ENCODE measurements around the gene MAP4K2.

The MAP4K2 gene

GRCh38 chr11:64801158-64801464 is 1.9 kb downstream of the MAP4K2 start:
- H3K4me3 ChIP-seq (replicated peaks in 1 of 2; ENCODE audit: low read depth in 2 of 2, low read length in 2 of 2), result no peak overlapping the region
- no peak for DNase-seq (ENCODE audit: low read depth in 2 of 2)
- no peak for TF ChIP-seq CTCF (IDR thresholded peaks at IDR 0.05; ENCODE audit: low read depth, low read length)

GRCh38 chr11:64800303-64801157 is 2.5 kb downstream of the MAP4K2 start:
- TF ChIP-seq CTCF (IDR thresholded peaks at IDR 0.05; ENCODE audit: low read depth, low read length), result no peak
- H3K4me3 ChIP-seq (replicated peaks in 1 of 2; ENCODE audit: low read depth in 2 of 2, low read length in 2 of 2), result no peak overlapping the region
- DNase-seq (ENCODE audit: low read depth in 2 of 2), result no peak

- TF ChIP-seq CTCF (IDR thresholded peaks at IDR 0.05; ENCODE audit: low read depth, low read length), result no peak
- no peak for DNase-seq (ENCODE audit: low read depth in 2 of 2)
- no peak overlapping the region for H3K4me3 ChIP-seq (replicated peaks in 1 of 2; ENCODE audit: low read depth in 2 of 2, low read length in 2 of 2)
These were observed 3.3 kb downstream of the MAP4K2 start for GRCh38 chr11:64799623-64800302.

GRCh38 chr11:64799256-64799622 is 3.8 kb downstream of the MAP4K2 start:
- H3K4me3 ChIP-seq (replicated peaks in 1 of 2; ENCODE audit: low read depth in 2 of 2, low read length in 2 of 2), result no peak overlapping the region
- DNase-seq (ENCODE audit: low read depth in 2 of 2), result no peak
- no peak for TF ChIP-seq CTCF (IDR thresholded peaks at IDR 0.05; ENCODE audit: low read depth, low read length)

GRCh38 chr11:64796757-64797541 is 6.1 kb downstream of the MAP4K2 start:
- no peak for TF ChIP-seq CTCF (IDR thresholded peaks at IDR 0.05; ENCODE audit: low read depth, low read length)
- no peak for DNase-seq (ENCODE audit: low read depth in 2 of 2)
- H3K4me3 ChIP-seq (replicated peaks in 1 of 2; ENCODE audit: low read depth in 2 of 2, low read length in 2 of 2), result no peak overlapping the region

GRCh38 chr11:64796047-64796756 is 6.8 kb downstream of the MAP4K2 start:
- DNase-seq (ENCODE audit: low read depth in 2 of 2), result no peak
- H3K4me3 ChIP-seq (replicated peaks in 1 of 2; ENCODE audit: low read depth in 2 of 2, low read length in 2 of 2), result no peak overlapping the region
- no peak for TF ChIP-seq CTCF (IDR thresholded peaks at IDR 0.05; ENCODE audit: low read depth, low read length)

Measured in cardiac fibroblast (primary cell).